Measurements from ENCODE around the gene EPB41L1. TPM values are rescaled to one million over a fixed set of nuclear protein-coding genes. Genes with fewer than 3 reads are reported as not detected.
A peak's percentile ranks its signal among the peaks of the same experiment; 100 is the strongest.

EPB41L1 gene
- polyA plus RNA-seq, 3 donors = 0.05 TPM; not detected in 2

GRCh38 chr20:36175475-36175995 is 21.0 kb downstream of the EPB41L1 start:
- 94% methylated on average over 10 of the region's 10 CpGs for WGBS (ENCODE audit: insufficient coverage)
- intact Hi-C loops (cut with micrococcal nuclease) = no loop called here
- Histone ChIP-seq H3K9me3 (replicated peaks in 1 of 2; ENCODE audit: control insufficient read depth in 1 of 2, insufficient read depth in 1 of 2, low read length in 2 of 2) (no peaks in the 10 kb centered on the region), H3K27ac (ENCODE audit: low read depth in 1 of 2, low read length in 2 of 2) (no peak overlapping the region), H3K4me2 (replicated peaks; ENCODE audit: extremely low read depth, low read length, poor library complexity, severe bottlenecking) (no peak overlapping the region), H3K9ac (ENCODE audit: insufficient read depth, low read length, poor library complexity, severe bottlenecking) (no peak overlapping the region), H2AFZ (ENCODE audit: insufficient read depth, low read depth, low read length, poor library complexity, severe bottlenecking) (no peak overlapping the region), H3K79me2 (ENCODE audit: insufficient read depth, low read length) (no peaks in the 10 kb centered on the region), H3K4me3 (replicated peaks in 1 of 3; ENCODE audit: low read depth in 2 of 3, low read length in 3 of 3) (no peak overlapping the region), H3K27me3 (ENCODE audit: control insufficient read depth in 2 of 2, insufficient read depth in 2 of 2, low read length in 2 of 2) (no peaks in the 10 kb centered on the region), H3K4me1 (ENCODE audit: control insufficient read depth in 1 of 2, insufficient read depth in 2 of 2, low read length in 2 of 2) (peaks cover 2 to 4% of the 10 kb centered on the region in 2 donors), H3K36me3 (replicated peaks in 1 of 2; ENCODE audit: control insufficient read depth in 1 of 2, insufficient read depth in 2 of 2, low read length in 2 of 2) (no peaks in the 10 kb centered on the region), H4K20me1 (ENCODE audit: insufficient read depth, low read length) (no peaks in the 10 kb centered on the region)
- DNase-seq = no peak
- Mint-ChIP-seq H3K27me3 (ENCODE audit: low read depth in 3 of 3) (peaks cover 2 to 19% (median 7%) of the 10 kb centered on the region in 3 donors), H3K27ac (no peak overlapping the region), H3K4me3 (no peak overlapping the region), H3K9me3 (no peaks in the 10 kb centered on the region), H3K36me3 (no peaks in the 10 kb centered on the region), H3K4me1 (peaks cover 5% of the 10 kb centered on the region)
- no peak for TF ChIP-seq CTCF (IDR thresholded peaks at IDR 0.05)

- no peaks in the 10 kb centered on the region for H3K79me2 ChIP-seq (ENCODE audit: insufficient read depth, low read length)
- H3K27me3 ChIP-seq (ENCODE audit: control insufficient read depth in 2 of 2, insufficient read depth in 2 of 2, low read length in 2 of 2) = no peaks in the 10 kb centered on the region
- Mint-ChIP-seq H3K36me3 (no peaks in the 10 kb centered on the region), H3K9me3 (no peaks in the 10 kb centered on the region), H3K27ac (peak overlapping the region in 1 of 7 donors; percentile 52), H3K27me3 (ENCODE audit: low read depth in 3 of 3) (peaks cover 2 to 17% (median 10%) of the 10 kb centered on the region in 3 donors), H3K4me3 (no peak overlapping the region), H3K4me1 (peaks cover 14% of the 10 kb centered on the region)
- H3K9me3 ChIP-seq (replicated peaks in 1 of 2; ENCODE audit: control insufficient read depth in 1 of 2, insufficient read depth in 1 of 2, low read length in 2 of 2) = no peaks in the 10 kb centered on the region
- no peak overlapping the region for H2AFZ ChIP-seq (ENCODE audit: insufficient read depth, low read depth, low read length, poor library complexity, severe bottlenecking)
- no peak overlapping the region for H3K9ac ChIP-seq (ENCODE audit: insufficient read depth, low read length, poor library complexity, severe bottlenecking)
- no peak for TF ChIP-seq CTCF (IDR thresholded peaks at IDR 0.05)
- peaks cover 5 to 10% of the 10 kb centered on the region in 2 donors for H3K4me1 ChIP-seq (ENCODE audit: control insufficient read depth in 1 of 2, insufficient read depth in 2 of 2, low read length in 2 of 2)
- no peaks in the 10 kb centered on the region for H3K36me3 ChIP-seq (replicated peaks in 1 of 2; ENCODE audit: control insufficient read depth in 1 of 2, insufficient read depth in 2 of 2, low read length in 2 of 2)
- H4K20me1 ChIP-seq (ENCODE audit: insufficient read depth, low read length) = no peaks in the 10 kb centered on the region
- DNase-seq = no peak
- H3K4me3 ChIP-seq (replicated peaks in 1 of 3; ENCODE audit: low read depth in 2 of 3, low read length in 3 of 3) = no peak overlapping the region
- H3K4me2 ChIP-seq (replicated peaks; ENCODE audit: extremely low read depth, low read length, poor library complexity, severe bottlenecking) = no peak overlapping the region
- no peak overlapping the region for H3K27ac ChIP-seq (ENCODE audit: low read depth in 1 of 2, low read length in 2 of 2)
- intact Hi-C loops (cut with micrococcal nuclease) = no loop called here
- WGBS (ENCODE audit: insufficient coverage) = 96% methylated on average over 6 of the region's 7 CpGs
Measured at GRCh38 chr20:36177716-36178115, 23.2 kb downstream of the EPB41L1 start.

Measured in CD14-positive monocyte (primary cell).